OCI-LY3 (cell line): ENCODE results near the gene KAZN.

Experiments used
- EZH2phosphoT487 ChIP-seq: fragments of 200-600 bp; shearing (Covaris generic); IDR thresholded peaks from 2 replicates; pipeline ENCODE4 v1.6.1; 2018; ENCODE audit warnings: antibody characterized with exemption, mixed run types, low read depth
- TF ChIP-seq, protein P1 (sequence below): fragments of 200-600, 300-600 bp; sonication (generic); IDR thresholded peaks from 2 replicates; pipeline ENCODE4 v1.5.1; 2014; ENCODE audit warnings: antibody characterized with exemption, low read length, low read depth

DNA sequence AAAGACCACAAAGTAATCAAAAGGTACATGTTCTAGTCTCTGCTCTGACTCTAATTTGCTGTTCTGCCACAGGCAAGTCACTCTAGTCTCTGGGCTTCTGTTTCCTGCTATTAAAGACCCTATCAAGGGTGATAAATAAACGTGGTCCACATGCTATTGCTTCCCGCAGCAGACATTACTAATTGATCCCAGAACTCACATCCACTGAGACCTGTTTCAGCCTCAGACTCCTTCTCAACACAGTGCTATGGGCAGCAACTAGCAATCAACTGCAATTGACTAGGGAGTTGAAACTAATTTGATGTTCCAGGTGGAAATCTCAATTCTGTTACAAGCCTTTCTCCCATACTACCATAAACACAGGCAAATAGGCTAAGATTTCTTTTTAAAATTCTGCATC lies 150.5 kb downstream of the KAZN start:
- TF ChIP-seq, protein P1, sequence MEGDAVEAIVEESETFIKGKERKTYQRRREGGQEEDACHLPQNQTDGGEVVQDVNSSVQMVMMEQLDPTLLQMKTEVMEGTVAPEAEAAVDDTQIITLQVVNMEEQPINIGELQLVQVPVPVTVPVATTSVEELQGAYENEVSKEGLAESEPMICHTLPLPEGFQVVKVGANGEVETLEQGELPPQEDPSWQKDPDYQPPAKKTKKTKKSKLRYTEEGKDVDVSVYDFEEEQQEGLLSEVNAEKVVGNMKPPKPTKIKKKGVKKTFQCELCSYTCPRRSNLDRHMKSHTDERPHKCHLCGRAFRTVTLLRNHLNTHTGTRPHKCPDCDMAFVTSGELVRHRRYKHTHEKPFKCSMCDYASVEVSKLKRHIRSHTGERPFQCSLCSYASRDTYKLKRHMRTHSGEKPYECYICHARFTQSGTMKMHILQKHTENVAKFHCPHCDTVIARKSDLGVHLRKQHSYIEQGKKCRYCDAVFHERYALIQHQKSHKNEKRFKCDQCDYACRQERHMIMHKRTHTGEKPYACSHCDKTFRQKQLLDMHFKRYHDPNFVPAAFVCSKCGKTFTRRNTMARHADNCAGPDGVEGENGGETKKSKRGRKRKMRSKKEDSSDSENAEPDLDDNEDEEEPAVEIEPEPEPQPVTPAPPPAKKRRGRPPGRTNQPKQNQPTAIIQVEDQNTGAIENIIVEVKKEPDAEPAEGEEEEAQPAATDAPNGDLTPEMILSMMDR, result no peak
- TF ChIP-seq EZH2phosphoT487, result no peak
